HuH-7 (cell line): Measurements from ENCODE around the gene PROZ.
"Not testable (repeated sequence)": the region's sequence is repeated elsewhere in the genome, so short reads cannot be mapped to it uniquely, and the experiment has no call there.

Experiments
- DNase-seq: peaks from one replicate; pipeline ENCODE4 v3.0.0; 2011; ENCODE audit warnings: low spot score

The PROZ gene

GRCh38 chr13:113155982-113156655 lies 2.3 kb upstream of the PROZ start:
- no peak for DNase-seq

- DNase-seq, result no peak
Observed at GRCh38 chr13:113157206-113157928, 1.1 kb upstream of the PROZ start.

GRCh38 chr13:113158946-113159345 lies 498 bp downstream of the PROZ start:
- no peak for DNase-seq

GRCh38 chr13:113159701-113160100 lies 1.3 kb downstream of the PROZ start:
- no peak for DNase-seq

- no peak for DNase-seq
Observed at GRCh38 chr13:113160983-113161382, 2.5 kb downstream of the PROZ start.

GRCh38 chr13:113161433-113161832 lies 3.0 kb downstream of the PROZ start:
- no peak for DNase-seq

- not testable (repeated sequence) for DNase-seq
Observed at GRCh38 chr13:113161975-113162374, 3.5 kb downstream of the PROZ start.

- DNase-seq, result no peak
Observed at GRCh38 chr13:113162783-113163685, 4.6 kb downstream of the PROZ start.

- DNase-seq, result no peak
Observed at GRCh38 chr13:113164492-113164891, 6.0 kb downstream of the PROZ start.

- DNase-seq, result no peak
Observed at GRCh38 chr13:113166266-113166665, 7.8 kb downstream of the PROZ start.

- no peak for DNase-seq
Observed at GRCh38 chr13:113166681-113167080, 8.2 kb downstream of the PROZ start.

GRCh38 chr13:113167155-113167554 lies 8.7 kb downstream of the PROZ start:
- DNase-seq, result no peak

- no peak for DNase-seq
Observed at GRCh38 chr13:113167575-113167974, 9.1 kb downstream of the PROZ start.

GRCh38 chr13:113168211-113168610 lies 9.8 kb downstream of the PROZ start:
- no peak for DNase-seq

GRCh38 chr13:113169277-113170272 lies 11.1 kb downstream of the PROZ start:
- peak; percentile 80 for DNase-seq

- no peak for DNase-seq
Observed at GRCh38 chr13:113170511-113170910, 12.1 kb downstream of the PROZ start.

- no peak for DNase-seq
Observed at GRCh38 chr13:113171250-113172125, 13.0 kb downstream of the PROZ start.

GRCh38 chr13:113172419-113172926 lies 14.0 kb downstream of the PROZ start:
- no peak for DNase-seq

- DNase-seq, result no peak
Observed at GRCh38 chr13:113176280-113176679, 17.8 kb downstream of the PROZ start.

- DNase-seq, result no peak
Observed at GRCh38 chr13:113176822-113177221, 18.4 kb downstream of the PROZ start.
